ENCODE results near the gene TMEM141.

The TMEM141 gene

DNA sequence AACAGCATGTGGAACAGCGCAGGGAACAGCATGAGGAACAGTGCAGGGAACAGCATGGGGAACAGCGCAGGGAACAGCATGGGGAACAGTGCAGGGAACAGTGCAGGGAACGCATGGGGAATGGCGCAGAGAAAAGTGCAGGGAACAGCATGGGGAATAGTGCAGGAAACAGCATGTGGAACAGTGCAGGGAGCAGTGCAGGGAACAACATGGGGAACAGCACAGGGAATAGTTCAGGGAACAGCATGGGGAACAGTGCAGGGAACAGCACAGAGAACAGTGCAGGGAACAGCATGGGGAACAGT lies 35.1 kb upstream of the TMEM141 start:
- DNase-seq (ENCODE audit: low read depth in 2 of 2), result no peak
- TF ChIP-seq, protein P1, sequence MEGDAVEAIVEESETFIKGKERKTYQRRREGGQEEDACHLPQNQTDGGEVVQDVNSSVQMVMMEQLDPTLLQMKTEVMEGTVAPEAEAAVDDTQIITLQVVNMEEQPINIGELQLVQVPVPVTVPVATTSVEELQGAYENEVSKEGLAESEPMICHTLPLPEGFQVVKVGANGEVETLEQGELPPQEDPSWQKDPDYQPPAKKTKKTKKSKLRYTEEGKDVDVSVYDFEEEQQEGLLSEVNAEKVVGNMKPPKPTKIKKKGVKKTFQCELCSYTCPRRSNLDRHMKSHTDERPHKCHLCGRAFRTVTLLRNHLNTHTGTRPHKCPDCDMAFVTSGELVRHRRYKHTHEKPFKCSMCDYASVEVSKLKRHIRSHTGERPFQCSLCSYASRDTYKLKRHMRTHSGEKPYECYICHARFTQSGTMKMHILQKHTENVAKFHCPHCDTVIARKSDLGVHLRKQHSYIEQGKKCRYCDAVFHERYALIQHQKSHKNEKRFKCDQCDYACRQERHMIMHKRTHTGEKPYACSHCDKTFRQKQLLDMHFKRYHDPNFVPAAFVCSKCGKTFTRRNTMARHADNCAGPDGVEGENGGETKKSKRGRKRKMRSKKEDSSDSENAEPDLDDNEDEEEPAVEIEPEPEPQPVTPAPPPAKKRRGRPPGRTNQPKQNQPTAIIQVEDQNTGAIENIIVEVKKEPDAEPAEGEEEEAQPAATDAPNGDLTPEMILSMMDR (IDR thresholded peaks at IDR 0.05; ENCODE audit: low read depth, low read length), result no peak

DNA sequence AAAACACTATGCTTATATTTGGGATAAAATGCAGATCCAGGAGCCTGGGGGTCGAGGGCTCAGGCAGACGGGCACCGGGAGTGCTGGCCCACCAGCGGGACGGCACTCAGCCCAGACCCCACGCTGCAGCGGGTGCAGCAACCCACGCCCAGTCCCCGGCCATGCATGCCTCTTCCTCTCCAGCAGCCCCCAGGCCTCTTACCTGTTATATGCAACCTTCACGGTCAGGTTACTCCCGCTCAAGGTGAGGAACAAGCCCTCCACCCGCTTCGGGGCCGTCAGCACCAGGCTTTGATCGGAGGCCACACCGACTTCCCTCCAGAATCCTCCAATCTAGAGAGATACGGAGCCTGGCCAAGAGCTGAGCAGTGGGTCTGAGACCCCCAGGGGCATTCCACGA lies 34.3 kb upstream of the TMEM141 start:
- DNase-seq (ENCODE audit: low read depth in 2 of 2), result no peak
- no peak overlapping the region for H3K4me3 ChIP-seq (replicated peaks in 1 of 2; ENCODE audit: low read depth in 2 of 2, low read length in 2 of 2)
- TF ChIP-seq, protein P1 (IDR thresholded peaks at IDR 0.05; ENCODE audit: low read depth, low read length), result no peak

More for the DNA sequence above, 35.1 kb upstream of the TMEM141 start:
- H3K4me3 ChIP-seq (replicated peaks in 1 of 2; ENCODE audit: low read depth in 2 of 2, low read length in 2 of 2), result no peak overlapping the region

DNA sequence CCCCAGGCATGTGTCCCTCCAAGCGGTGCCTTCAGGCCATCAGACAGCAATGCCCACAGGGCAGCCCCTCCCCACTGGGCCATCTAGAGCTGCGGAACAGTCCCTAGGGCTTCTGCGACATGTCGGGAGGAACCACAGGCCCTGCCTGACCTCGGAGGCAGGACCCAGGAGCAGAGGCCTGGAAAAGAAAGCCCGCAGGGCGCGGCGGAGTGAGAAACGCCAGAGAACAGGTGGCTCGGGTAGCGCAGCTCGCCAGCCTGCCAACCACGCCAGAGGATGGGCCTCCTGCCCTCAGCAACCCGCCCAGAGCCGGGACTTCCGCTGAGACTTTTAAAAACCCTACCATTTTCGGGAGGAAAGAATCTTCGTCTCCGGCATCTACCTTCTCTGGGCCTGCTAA lies 33.8 kb upstream of the TMEM141 start:
- TF ChIP-seq, protein P1 (IDR thresholded peaks at IDR 0.05; ENCODE audit: low read depth, low read length), result no peak
- no peak overlapping the region for H3K4me3 ChIP-seq (replicated peaks in 1 of 2; ENCODE audit: low read depth in 2 of 2, low read length in 2 of 2)
- no peak for DNase-seq (ENCODE audit: low read depth in 2 of 2)

DNA sequence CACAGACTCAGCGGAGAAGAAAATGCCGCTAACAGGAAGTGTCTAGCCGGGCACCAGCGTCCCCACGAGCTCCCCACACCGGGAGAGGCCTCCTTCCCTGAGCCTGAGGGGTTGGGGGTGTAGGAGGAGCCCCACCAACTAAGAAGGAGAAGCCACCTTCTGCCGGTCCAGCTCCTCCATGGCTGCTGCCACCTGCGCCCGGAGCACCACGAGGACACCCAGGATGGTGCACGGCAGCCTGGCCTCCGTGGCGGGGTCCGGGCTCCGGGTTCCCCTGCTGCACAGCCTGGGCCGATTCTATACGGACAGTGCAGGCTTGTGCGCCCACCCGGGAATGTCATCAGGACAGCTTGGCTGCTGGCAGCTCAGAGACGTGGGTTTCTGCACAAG lies 33.4 kb upstream of the TMEM141 start:
- no peak for DNase-seq (ENCODE audit: low read depth in 2 of 2)
- H3K4me3 ChIP-seq (replicated peaks in 1 of 2; ENCODE audit: low read depth in 2 of 2, low read length in 2 of 2), result no peak overlapping the region
- TF ChIP-seq, protein P1 (IDR thresholded peaks at IDR 0.05; ENCODE audit: low read depth, low read length), result no peak

DNA sequence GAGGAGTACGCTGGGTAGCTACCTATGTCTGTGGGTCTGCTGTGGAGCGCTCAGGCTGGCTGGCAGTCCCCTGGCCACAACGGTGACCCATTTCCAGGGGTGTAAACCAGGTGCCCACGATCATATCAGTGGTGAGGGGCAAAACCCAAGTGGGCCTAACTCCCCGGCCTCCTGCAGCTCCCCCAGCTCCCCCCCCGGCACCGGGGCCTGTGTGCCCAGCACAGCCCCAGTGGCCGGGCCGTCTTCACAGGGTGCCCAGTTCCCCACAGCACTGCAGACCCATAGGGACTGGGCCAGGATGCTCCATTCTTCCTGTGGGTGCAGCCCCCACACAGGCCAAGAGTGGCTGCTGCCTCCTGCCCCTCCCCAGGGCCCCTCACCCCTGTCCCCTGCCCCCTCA lies 32.1 kb upstream of the TMEM141 start:
- no peak for DNase-seq (ENCODE audit: low read depth in 2 of 2)
- H3K4me3 ChIP-seq (replicated peaks in 1 of 2; ENCODE audit: low read depth in 2 of 2, low read length in 2 of 2), result no peak overlapping the region
- TF ChIP-seq, protein P1 (IDR thresholded peaks at IDR 0.05; ENCODE audit: low read depth, low read length), result no peak

DNA sequence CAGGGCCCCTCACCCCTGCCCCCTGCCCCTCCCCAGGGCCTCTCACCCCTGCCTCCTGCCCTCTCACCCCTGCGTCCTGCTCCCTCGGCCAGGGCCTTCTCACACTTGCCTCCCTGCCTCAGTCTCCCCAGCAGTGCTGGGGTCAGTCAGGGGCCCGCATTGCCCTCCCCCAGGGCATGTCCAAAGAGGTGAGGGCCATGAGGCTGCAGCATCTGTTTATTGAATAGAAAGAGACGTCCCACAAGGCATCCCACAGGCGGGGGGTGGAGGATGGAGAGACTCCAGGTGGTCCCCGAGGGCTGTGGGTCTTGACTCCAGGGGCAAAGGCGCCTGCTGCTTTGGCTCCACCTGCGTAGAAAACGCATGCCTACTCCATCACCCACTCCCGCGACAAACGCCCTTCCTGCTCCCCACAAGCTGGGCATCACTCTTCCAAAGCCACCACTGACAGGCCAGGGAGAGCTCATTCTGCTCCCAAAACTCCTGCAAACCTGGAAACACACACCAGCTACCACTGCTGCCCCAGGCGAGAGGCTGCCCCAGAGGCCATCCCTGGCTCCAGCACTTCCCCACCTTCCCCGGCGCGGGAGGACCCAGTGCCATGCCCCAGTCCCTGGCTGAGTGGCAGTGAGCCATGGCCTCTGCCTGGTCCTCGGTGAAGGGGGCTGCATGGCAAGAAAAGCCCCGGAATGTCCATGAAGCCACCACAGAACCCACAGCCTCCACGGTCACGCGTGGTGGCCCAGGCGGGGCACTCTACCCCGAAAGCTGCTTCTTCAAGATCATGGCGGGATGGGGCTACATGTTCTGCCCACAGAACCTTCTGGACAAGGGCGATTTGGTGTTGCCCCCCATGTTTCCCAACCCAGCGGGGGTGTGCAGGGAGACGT lies 31.5 kb upstream of the TMEM141 start:
- H3K4me3 ChIP-seq (replicated peaks in 1 of 2; ENCODE audit: low read depth in 2 of 2, low read length in 2 of 2), result no peak overlapping the region
- TF ChIP-seq, protein P1 (IDR thresholded peaks at IDR 0.05; ENCODE audit: low read depth, low read length), result no peak
- DNase-seq (ENCODE audit: low read depth in 2 of 2), result no peak

DNA sequence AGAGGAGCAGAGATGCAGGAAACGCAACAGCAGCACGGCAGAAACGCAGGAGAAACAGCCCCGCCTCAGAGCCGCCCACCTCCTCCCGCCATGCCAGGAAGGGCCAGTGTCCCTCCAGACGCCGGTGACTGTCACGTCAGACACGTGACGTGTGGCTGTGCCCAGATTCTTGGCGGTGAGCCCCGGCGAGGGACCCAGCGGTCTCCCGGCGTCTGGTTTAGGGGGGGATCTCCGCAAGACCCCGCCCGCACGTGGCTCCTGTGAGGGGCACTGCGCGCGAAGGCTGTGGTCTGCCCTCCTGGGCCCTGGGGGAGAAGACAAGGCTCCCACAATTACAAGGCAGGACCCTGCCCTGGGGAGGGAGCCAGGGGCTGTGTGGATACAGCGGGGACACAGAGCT lies 30.7 kb upstream of the TMEM141 start:
- H3K4me3 ChIP-seq (replicated peaks in 1 of 2; ENCODE audit: low read depth in 2 of 2, low read length in 2 of 2), result no peak overlapping the region
- no peak for DNase-seq (ENCODE audit: low read depth in 2 of 2)
- TF ChIP-seq, protein P1 (IDR thresholded peaks at IDR 0.05; ENCODE audit: low read depth, low read length), result no peak

Data from cardiac fibroblast (primary cell).